ENCODE data around the gene CWF19L1.
"Not testable (repeated sequence)": the region's sequence is repeated elsewhere in the genome, so short reads cannot be mapped to it uniquely, and the experiment has no call there.

DNA sequence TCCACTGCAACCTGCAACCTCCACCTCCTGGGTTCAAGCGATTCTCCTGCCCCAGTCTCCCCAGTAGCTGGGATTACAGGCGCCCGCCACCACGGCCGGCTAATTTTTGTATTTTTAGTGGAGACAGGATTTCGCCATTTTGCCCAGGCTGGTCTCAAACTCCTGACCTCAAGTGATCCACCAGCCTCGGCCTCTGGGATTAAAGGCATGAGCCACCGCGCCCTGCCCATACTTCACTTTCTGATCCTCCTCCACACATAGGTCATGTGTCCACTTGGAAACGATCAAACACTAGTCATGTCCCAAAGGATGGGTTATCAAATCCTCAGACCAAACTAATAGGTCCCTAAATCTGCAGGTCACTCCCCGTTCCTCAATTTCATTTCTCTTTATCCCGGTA, 17.9 kb upstream of the CWF19L1 start:
- TF ChIP-seq POLR2AphosphoS5 (IDR thresholded peaks at IDR 0.05; ENCODE audit: insufficient read depth, low read depth, low read length); EZH2 (IDR thresholded peaks at IDR 0.05; ENCODE audit: borderline replicate concordance, low read depth, low read length, severe bottlenecking): not testable (repeated sequence)
- TF ChIP-seq, protein P1, sequence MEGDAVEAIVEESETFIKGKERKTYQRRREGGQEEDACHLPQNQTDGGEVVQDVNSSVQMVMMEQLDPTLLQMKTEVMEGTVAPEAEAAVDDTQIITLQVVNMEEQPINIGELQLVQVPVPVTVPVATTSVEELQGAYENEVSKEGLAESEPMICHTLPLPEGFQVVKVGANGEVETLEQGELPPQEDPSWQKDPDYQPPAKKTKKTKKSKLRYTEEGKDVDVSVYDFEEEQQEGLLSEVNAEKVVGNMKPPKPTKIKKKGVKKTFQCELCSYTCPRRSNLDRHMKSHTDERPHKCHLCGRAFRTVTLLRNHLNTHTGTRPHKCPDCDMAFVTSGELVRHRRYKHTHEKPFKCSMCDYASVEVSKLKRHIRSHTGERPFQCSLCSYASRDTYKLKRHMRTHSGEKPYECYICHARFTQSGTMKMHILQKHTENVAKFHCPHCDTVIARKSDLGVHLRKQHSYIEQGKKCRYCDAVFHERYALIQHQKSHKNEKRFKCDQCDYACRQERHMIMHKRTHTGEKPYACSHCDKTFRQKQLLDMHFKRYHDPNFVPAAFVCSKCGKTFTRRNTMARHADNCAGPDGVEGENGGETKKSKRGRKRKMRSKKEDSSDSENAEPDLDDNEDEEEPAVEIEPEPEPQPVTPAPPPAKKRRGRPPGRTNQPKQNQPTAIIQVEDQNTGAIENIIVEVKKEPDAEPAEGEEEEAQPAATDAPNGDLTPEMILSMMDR (IDR thresholded peaks at IDR 0.05; ENCODE audit: extremely low read depth in 1 of 2, insufficient read depth in 1 of 2, low read depth in 1 of 2, low read length in 2 of 2): not testable (repeated sequence)

All from endothelial cell of umbilical vein (primary cell).